ENCODE data around the gene PALM.
A peak's percentile ranks its signal among the peaks of the same experiment; 100 is the strongest.
"Not testable (repeated sequence)": the region's sequence is repeated elsewhere in the genome, so short reads cannot be mapped to it uniquely, and the experiment has no call there.

Gene PALM

GRCh38 chr19:679418-680286 lies 29.1 kb upstream of the PALM start:
- peak; percentile 18 to 55 for DNase-seq

DNA sequence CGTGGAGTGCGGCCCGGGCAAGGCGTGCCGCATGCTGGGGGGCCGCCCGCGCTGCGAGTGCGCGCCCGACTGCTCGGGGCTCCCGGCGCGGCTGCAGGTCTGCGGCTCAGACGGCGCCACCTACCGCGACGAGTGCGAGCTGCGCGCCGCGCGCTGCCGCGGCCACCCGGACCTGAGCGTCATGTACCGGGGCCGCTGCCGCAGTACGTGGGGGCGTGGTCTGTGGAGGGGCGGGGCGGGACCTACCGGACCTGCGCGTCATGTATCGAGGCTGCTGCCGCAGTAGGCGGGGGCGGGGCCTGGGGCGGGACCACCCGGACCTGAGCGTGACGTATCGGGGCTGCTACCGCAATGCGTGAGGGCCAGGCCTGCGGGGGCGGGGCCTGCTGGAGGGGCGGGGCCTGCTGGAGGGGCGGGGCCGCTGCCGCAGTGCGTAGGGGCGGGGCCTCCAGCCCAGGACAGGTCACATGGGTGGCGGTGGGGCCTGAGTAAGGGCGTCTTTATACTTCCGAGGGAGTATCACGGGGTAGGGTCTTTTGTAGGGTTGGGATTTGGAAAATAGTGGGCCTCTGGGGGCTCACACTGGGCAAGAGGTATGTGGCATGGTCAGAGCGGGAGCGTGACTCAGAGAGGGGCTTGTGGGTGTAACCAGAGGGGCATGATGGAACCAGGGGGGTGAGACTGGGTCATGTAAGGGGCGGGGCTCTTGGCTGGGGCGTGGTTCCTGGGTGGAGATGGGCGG lies 28.3 kb upstream of the PALM start:
- DNase-seq, result peak; percentile 100

- peak in 1 of 2 donors; percentile 65 for DNase-seq
Observed at GRCh38 chr19:681029-682019, 27.4 kb upstream of the PALM start.

- no peak for DNase-seq
Observed at GRCh38 chr19:682678-683320, 25.9 kb upstream of the PALM start.

- no peak for DNase-seq
Observed at GRCh38 chr19:685454-685931, 23.2 kb upstream of the PALM start.

DNA sequence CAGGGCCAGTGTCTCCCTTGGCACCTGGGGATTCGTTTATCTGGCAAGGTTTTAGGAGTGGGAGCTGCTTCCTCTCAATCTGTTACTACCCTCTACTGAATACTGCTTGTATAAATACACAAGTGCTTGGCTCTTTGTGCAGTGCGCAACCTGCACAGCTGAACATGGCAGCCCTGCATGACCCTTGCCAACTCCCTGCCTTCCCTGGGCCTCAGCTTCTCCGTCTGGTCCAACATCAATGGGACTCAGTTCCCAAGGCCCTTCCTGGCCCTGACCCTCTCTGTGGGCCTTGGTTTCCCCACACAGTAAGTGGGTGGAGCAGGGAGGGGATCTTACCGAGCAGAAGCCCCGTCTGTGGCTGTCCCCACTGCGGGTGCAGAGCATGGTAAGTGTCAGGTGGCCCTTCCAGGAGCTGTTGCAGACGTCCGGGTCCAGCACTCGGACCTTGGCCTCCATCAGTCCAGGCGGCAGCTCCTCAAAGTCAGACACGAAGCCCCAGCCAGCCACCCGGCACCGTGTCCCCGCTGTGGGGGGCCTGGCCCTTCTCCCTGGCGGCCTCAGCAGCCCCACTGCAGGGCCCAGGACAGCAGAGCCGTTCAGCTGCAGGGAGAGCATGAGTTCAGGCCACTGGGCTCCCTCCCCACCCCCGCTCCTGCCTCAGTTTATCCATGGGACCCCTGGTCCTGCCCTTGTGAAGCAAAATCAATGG lies 22.0 kb upstream of the PALM start:
- DNase-seq, result no peak

GRCh38 chr19:687569-688166 lies 21.1 kb upstream of the PALM start:
- DNase-seq, result no peak

DNA sequence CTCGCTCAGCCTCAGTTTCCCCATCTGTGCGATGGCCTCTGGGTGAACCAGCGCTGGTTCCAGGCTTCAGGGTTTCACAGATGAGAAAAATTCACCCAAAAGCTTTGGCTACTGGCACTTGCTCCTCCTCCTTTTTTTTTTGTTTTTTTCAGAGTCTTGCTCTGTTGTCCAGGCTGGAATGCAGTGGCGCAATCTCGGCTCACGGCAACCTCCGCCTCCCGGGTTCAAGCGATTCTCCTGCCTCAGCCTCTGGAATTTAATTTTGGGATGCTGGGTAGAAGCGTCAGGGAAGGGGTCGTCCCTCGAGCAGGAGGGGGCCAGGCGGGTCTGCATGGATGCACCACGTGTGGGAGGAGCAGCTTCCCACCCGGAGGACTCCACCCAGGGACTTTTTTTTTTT lies 20.5 kb upstream of the PALM start:
- no peak for DNase-seq

DNA sequence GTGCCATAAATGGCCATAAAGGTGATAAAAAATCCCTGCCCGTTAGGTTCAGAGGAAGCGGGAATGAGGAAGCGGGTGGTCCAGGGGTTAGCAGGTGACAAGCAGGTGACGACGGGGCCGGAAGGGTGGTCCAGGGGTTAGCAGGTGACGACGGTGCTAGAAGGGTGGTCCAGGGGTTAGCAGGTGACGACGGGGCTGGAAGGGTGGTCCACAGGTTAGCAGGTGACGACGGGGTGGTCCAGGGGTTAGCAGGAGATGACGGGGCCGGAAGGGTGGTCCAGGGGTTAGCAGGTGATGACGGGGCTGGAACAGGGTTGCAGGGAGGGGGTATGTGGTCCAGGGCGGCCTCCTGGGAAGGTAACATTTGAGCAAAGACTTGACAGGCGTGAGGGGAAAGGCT lies 19.7 kb upstream of the PALM start:
- DNase-seq, result no peak

GRCh38 chr19:690203-690602 lies 18.5 kb upstream of the PALM start:
- no peak for DNase-seq

GRCh38 chr19:694481-695351 lies 14.0 kb upstream of the PALM start:
- DNase-seq, result no peak

DNA sequence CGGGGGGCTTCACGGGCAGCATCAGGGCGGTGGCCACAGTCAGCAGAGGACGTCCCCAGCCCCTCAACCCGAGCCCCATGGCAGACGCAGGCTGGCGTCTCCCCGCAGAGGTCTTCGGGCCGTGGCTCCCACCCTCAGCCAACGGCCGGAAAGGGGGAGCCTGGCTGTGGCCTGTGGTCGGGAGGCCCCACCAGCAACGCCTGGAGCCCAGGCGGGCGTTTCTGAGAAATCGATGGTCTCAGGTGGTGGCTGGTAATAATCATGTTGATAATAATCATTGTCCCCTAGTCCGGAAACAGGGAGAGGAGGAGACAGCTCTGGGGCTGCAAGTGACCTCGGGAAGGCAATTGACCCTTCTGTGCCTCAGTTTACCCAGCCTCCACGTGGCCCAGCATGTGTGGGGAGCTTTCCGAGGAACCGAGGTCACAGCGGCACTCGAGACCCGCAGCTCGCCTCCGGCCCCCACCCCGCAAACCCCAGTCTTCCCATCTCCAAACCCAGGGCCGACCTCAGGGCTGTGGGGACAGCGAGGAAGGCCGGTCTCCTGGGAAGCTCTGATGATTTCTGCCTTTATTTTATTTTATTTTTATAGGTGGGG lies 13.3 kb upstream of the PALM start, which contains the start of gene PRSS57:
PRSS57 (minus strand) TSS at position 101 of the 598 bp plus-strand sequence; CDS start at position 79, 22 bp downstream.
- no peak for DNase-seq

- DNase-seq, result not testable (repeated sequence)
Observed at GRCh38 chr19:698529-698928, 10.2 kb upstream of the PALM start.

- peak in 1 of 2 donors; percentile 32 for DNase-seq
Observed at GRCh38 chr19:699885-700284, 8.8 kb upstream of the PALM start.

DNA sequence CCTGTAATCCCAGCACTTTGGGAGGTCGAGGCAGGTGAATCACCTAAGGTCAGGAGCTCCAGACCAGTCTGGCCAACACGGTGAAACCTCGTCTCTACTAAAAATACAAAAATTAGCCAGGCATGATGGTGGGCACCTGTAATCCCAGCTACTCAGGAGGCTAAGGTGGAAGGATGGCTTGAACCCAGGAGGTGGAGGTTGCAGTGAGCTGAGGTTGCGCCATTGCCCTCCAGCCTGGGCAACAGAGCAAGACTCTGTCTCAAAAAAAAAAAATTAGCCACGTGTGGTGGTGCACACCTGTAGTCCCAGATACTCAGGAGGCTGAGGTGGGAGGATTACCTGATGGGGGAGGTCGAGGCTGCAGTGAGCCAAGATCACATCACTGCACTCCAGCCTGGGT lies 5.9 kb upstream of the PALM start:
- DNase-seq, result not testable (repeated sequence)

- DNase-seq, result no peak
Observed at GRCh38 chr19:703329-703650, 5.4 kb upstream of the PALM start.

GRCh38 chr19:703651-704446 lies 4.9 kb upstream of the PALM start:
- peak; percentile 65 to 78 for DNase-seq

DNA sequence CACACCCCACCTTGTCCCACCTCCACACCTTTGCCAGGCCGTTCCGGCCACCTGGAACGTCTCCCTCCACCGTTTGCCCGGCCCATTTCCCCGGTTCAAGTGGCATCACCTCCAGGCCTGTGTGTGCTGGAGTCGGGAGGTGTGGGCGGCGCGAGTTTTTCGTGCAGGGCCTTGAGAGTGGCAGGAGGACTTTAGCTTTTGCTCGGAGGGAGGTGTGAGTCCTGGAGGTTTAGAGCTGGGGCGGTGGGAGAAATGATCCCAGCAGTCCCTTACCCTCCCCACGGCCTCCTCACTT lies 4.3 kb upstream of the PALM start:
- no peak for DNase-seq

Measured in CD4-positive, alpha-beta T cell treated with Interleukin-1 beta for 1 hour (primary cell).